MM.1S (cell line): ENCODE results near the gene PRR20G.

Experiments
- DNase-seq: peaks from one replicate; pipeline ENCODE4 v3.0.0-alpha.2; 2015
- H2AFZ ChIP-seq: fragments of 300-600 bp; sonication (generic); 2 replicates; pipeline ENCODE4 v1.6.0; 2016; ENCODE audit warnings: antibody characterized with exemption, low read length
- H3F3A ChIP-seq: fragments of 300-600 bp; sonication (generic); 2 replicates; pipeline ENCODE4 v1.6.1; 2016; ENCODE audit warnings: mild to moderate bottlenecking, antibody characterized with exemption, low read length, moderate library complexity, mixed read lengths; ENCODE audit not compliant: insufficient read depth
- H3K27ac ChIP-seq: fragments of 300-600 bp; sonication (generic); 2 replicates; pipeline ENCODE4 v1.5.1; 2016; ENCODE audit warnings: mild to moderate bottlenecking, low read length
- H3K27me3 ChIP-seq: fragments of 300-600 bp; sonication (generic); replicated peaks from 2 replicates; pipeline ENCODE4 v1.6.0; 2016; ENCODE audit warnings: low read length; ENCODE audit not compliant: insufficient read depth
- H3K36me3 ChIP-seq: fragments of 300-600 bp; sonication (generic); replicated peaks from 2 replicates; pipeline ENCODE4 v1.6.1; 2016; ENCODE audit warnings: mild to moderate bottlenecking, low read length, mixed read lengths; ENCODE audit not compliant: insufficient read depth
- H3K4me1 ChIP-seq: fragments of 300-600 bp; sonication (generic); 2 replicates; pipeline ENCODE4 v1.6.1; 2016; ENCODE audit warnings: low read length, mixed read lengths
- H3K4me2 ChIP-seq: fragments of 300-600 bp; sonication (generic); 2 replicates; pipeline ENCODE4 v1.6.0; 2016; ENCODE audit warnings: low read depth, low read length
- H3K4me3 ChIP-seq: fragments of 300-600 bp; sonication (generic); 2 replicates; pipeline ENCODE4 v1.5.1; 2016; ENCODE audit warnings: low read length, mixed read lengths
- H3K79me2 ChIP-seq: fragments of 300-600 bp; sonication (generic); 2 replicates; pipeline ENCODE4 v1.6.1; 2016; ENCODE audit warnings: mixed run types, low read length, mixed read lengths
- H3K9ac ChIP-seq: fragments of 300-600 bp; sonication (generic); 2 replicates; pipeline ENCODE4 v1.6.1; 2016; ENCODE audit warnings: low read length, mixed read lengths
- H3K9me2 ChIP-seq: fragments of 300-600 bp; sonication (generic); replicated peaks from 2 replicates; pipeline ENCODE4 v1.6.1; 2016; ENCODE audit warnings: mild to moderate bottlenecking, low read length, mixed read lengths; ENCODE audit not compliant: insufficient read depth
- H3K9me3 ChIP-seq: fragments of 300-600 bp; sonication (generic); replicated peaks from 2 replicates; pipeline ENCODE4 v1.6.1; 2016; ENCODE audit warnings: mild to moderate bottlenecking, low read length, mixed read lengths; ENCODE audit not compliant: insufficient read depth
- H4K20me1 ChIP-seq: fragments of 300-600 bp; sonication (generic); 2 replicates; pipeline ENCODE4 v1.6.1; 2016; ENCODE audit warnings: mild to moderate bottlenecking, low read length, moderate library complexity, mixed read lengths; ENCODE audit not compliant: insufficient read depth
- CTCF ChIP-seq: fragments of 300-600 bp; sonication (generic); IDR thresholded peaks from 2 replicates; pipeline ENCODE4 v1.5.1; 2016; ENCODE audit warnings: antibody characterized with exemption, low read length, mixed read lengths
- EZH2 ChIP-seq: fragments of 300-600 bp; sonication (generic); optimal IDR thresholded peaks from 2 replicates; pipeline ENCODE3; 2017; ENCODE audit warnings: low read depth, mild to moderate bottlenecking, antibody characterized with exemption, low read length, mixed read lengths
- EZH2phosphoT487 ChIP-seq: fragments of 300-600 bp; sonication (generic); IDR thresholded peaks from 2 replicates; pipeline ENCODE4 v1.6.1; 2018; ENCODE audit warnings: antibody characterized with exemption, low read length

Gene PRR20G

GRCh38 chr3:127329631-127330285 is 41.9 kb upstream of the PRR20G start:
- no peaks in the 10 kb centered on the region for H3K9me2 ChIP-seq
- H4K20me1 ChIP-seq = no peaks in the 10 kb centered on the region
- no peaks in the 10 kb centered on the region for H3K4me1 ChIP-seq
- H3K4me2 ChIP-seq = no peak overlapping the region
- no peak overlapping the region for H3K27ac ChIP-seq
- H3K9me3 ChIP-seq = no peaks in the 10 kb centered on the region
- H2AFZ ChIP-seq = no peak overlapping the region
- H3F3A ChIP-seq = no peaks in the 10 kb centered on the region
- H3K9ac ChIP-seq = no peak overlapping the region
- H3K79me2 ChIP-seq = no peaks in the 10 kb centered on the region
- no peak for DNase-seq
- TF ChIP-seq EZH2 (no peak), CTCF (no peak), EZH2phosphoT487 (no peak)
- H3K36me3 ChIP-seq = no peaks in the 10 kb centered on the region
- no peak overlapping the region for H3K4me3 ChIP-seq
- no peaks in the 10 kb centered on the region for H3K27me3 ChIP-seq

GRCh38 chr3:127328421-127328820 is 40.6 kb upstream of the PRR20G start:
- Histone ChIP-seq H3K4me1 (no peaks in the 10 kb centered on the region), H3K36me3 (no peaks in the 10 kb centered on the region), H3K4me3 (no peak overlapping the region), H3K4me2 (no peak overlapping the region), H3K27me3 (no peaks in the 10 kb centered on the region), H3K9me2 (no peaks in the 10 kb centered on the region), H3K9ac (no peak overlapping the region), H2AFZ (no peak overlapping the region), H3K79me2 (no peaks in the 10 kb centered on the region), H3K27ac (no peak overlapping the region), H4K20me1 (no peaks in the 10 kb centered on the region), H3F3A (no peaks in the 10 kb centered on the region), H3K9me3 (no peaks in the 10 kb centered on the region)
- TF ChIP-seq CTCF (no peak), EZH2phosphoT487 (no peak), EZH2 (no peak)
- no peak for DNase-seq

- Histone ChIP-seq H3K4me3 (no peak overlapping the region), H3K36me3 (no peaks in the 10 kb centered on the region), H3K9me2 (no peaks in the 10 kb centered on the region), H3K79me2 (no peaks in the 10 kb centered on the region), H3K27me3 (peaks cover 6% of the 10 kb centered on the region; the same call in 1 of the 2 replicates), H3K27ac (no peak overlapping the region), H3K9ac (no peak overlapping the region), H3K4me2 (no peak overlapping the region), H4K20me1 (no peaks in the 10 kb centered on the region), H3K9me3 (no peaks in the 10 kb centered on the region), H3K4me1 (no peaks in the 10 kb centered on the region), H3F3A (no peaks in the 10 kb centered on the region), H2AFZ (no peak overlapping the region)
- no peak for DNase-seq
- TF ChIP-seq EZH2 (no peak), CTCF (no peak), EZH2phosphoT487 (no peak)
Observed at GRCh38 chr3:127326341-127326740, 38.5 kb upstream of the PRR20G start.
